ENCODE results near the gene COL5A3.

COL5A3 gene

DNA sequence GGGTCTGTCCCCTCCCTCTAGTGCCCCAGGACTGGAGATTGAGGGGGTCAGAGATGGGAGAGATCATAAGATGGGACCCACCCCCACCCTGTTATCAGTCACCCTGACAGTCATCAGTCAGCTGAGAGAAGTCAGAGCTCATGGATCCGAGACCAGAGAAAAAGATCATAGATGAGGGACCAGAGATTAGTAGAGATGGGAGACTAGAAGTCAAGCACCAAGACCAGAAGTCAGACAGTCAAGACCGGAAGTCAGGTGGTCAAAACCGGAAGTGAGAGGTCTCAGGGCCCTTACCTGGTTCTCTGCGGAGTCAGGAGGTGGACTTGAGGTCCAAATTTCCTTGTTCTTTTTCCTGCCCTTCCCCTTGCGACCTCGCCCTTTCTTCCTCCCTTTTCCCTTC is 7.0 kb downstream of the COL5A3 start:
- Histone ChIP-seq H3K27ac (ENCODE audit: low read length) (no peak overlapping the region), H3K4me3 (ENCODE audit: low read length) (no peak overlapping the region), H3K4me1 (ENCODE audit: control insufficient read depth, insufficient read depth, low read length) (no peaks in the 10 kb centered on the region), H3K27me3 (ENCODE audit: control insufficient read depth, insufficient read depth, low read length) (no peaks in the 10 kb centered on the region; the same call in 1 of the 2 replicates), H3K36me3 (ENCODE audit: control insufficient read depth, insufficient read depth, low read length) (no peaks in the 10 kb centered on the region), H3K9me3 (ENCODE audit: control insufficient read depth, insufficient read depth, low read length) (no peaks in the 10 kb centered on the region)
- DNase-seq (ENCODE audit: low read depth, low spot score), result no peak
- WGBS (ENCODE audit: insufficient coverage, insufficient read length), result no CpG with 5 or more reads among the region's 6 CpGs

DNA sequence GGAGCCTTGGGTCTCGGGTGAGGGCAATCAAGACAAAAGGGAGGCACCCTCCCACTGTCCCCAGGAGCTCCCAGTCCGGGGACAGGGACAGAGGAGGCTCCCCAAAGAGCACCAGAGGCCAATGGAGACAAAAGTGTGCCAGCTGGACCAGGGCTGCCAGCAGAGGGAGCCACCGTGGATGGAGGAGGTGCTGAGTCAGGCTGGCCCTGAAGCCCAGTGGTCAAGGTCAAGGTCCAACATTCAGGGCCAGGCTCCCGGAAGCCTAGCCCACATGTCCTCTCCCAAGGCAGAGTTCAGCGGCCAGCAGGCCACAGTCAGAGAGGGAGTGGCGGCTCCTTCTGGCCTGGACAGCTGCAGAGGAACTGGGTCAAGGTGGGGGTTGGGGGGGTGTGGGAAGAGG is 8.4 kb downstream of the COL5A3 start:
- WGBS (ENCODE audit: insufficient coverage, insufficient read length), result no CpG with 5 or more reads among the region's 6 CpGs
- no peak overlapping the region for H3K4me3 ChIP-seq (ENCODE audit: low read length)
- H3K27me3 ChIP-seq (ENCODE audit: control insufficient read depth, insufficient read depth, low read length), result no peaks in the 10 kb centered on the region; the same call in 1 of the 2 replicates
- no peaks in the 10 kb centered on the region for H3K4me1 ChIP-seq (ENCODE audit: control insufficient read depth, insufficient read depth, low read length)
- H3K27ac ChIP-seq (ENCODE audit: low read length), result no peak overlapping the region
- no peaks in the 10 kb centered on the region for H3K36me3 ChIP-seq (ENCODE audit: control insufficient read depth, insufficient read depth, low read length)
- DNase-seq (ENCODE audit: low read depth, low spot score), result peak; percentile 52
- H3K9me3 ChIP-seq (ENCODE audit: control insufficient read depth, insufficient read depth, low read length), result no peaks in the 10 kb centered on the region

DNA sequence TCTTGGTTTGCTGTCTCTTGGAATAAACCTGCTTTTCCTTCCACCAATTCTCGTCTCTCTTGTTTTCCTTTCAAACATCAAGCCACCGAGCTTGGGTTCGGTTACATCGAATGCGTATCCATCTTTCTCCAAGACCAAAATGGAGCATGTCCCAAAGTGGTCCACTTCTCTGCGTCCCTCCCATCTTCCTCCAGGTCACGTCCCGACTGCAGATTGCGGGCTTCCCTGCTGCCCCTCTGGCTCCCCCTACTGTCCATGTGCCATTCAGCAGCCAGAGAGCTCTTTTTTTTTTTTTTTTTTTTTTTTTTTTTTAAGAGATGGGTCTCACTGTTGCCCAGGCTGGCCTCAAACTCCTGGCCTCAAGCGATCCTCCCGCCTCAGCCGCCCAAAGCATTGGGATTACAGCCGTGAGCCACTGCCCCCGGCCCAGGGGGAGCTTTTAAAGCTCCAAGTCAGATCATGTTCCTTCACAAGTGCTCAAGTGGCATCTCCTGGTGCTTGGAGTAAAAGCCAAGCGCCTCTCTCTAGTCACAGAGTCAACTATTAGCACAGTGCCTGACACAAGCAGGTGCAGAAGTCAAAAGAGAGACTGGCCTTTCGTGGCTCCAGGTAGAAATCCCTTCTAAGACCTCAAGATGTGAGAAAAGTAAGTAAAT is 10.0 kb downstream of the COL5A3 start:
- Histone ChIP-seq H3K27ac (ENCODE audit: low read length) (no peak overlapping the region), H3K36me3 (ENCODE audit: control insufficient read depth, insufficient read depth, low read length) (no peaks in the 10 kb centered on the region), H3K27me3 (ENCODE audit: control insufficient read depth, insufficient read depth, low read length) (no peaks in the 10 kb centered on the region; the same call in 1 of the 2 replicates), H3K4me3 (ENCODE audit: low read length) (no peak overlapping the region), H3K9me3 (ENCODE audit: control insufficient read depth, insufficient read depth, low read length) (no peaks in the 10 kb centered on the region), H3K4me1 (ENCODE audit: control insufficient read depth, insufficient read depth, low read length) (no peaks in the 10 kb centered on the region)
- no CpG with 5 or more reads among the region's 16 CpGs for WGBS (ENCODE audit: insufficient coverage, insufficient read length)
- peak; percentile 80 for DNase-seq (ENCODE audit: low read depth, low spot score)

DNA sequence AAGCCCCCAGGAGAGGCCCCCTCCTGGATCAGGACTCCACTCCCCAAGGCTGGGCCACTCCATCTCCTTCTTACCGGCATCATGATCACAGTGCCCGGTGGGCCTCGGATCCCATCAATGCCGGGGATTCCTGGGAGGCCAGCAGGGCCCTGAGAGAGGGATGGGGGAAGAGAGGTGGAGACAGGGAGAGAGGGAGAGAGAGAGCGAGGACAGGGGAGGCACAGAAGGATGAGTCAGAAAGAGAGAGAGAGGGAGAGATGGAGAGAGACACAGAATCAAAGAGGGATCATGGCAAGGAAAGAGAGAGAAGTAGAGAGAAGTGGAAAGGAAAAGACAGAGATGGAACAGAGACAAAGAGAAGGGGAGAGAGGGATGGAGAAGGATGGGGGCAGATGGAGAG is 13.8 kb downstream of the COL5A3 start:
- no peak overlapping the region for H3K4me3 ChIP-seq (ENCODE audit: low read length)
- H3K9me3 ChIP-seq (ENCODE audit: control insufficient read depth, insufficient read depth, low read length), result no peaks in the 10 kb centered on the region
- no peak for DNase-seq (ENCODE audit: low read depth, low spot score)
- H3K27ac ChIP-seq (ENCODE audit: low read length), result no peak overlapping the region
- no CpG with 5 or more reads among the region's 5 CpGs for WGBS (ENCODE audit: insufficient coverage, insufficient read length)
- no peaks in the 10 kb centered on the region for H3K4me1 ChIP-seq (ENCODE audit: control insufficient read depth, insufficient read depth, low read length)
- H3K27me3 ChIP-seq (ENCODE audit: control insufficient read depth, insufficient read depth, low read length), result no peaks in the 10 kb centered on the region; the same call in 1 of the 2 replicates
- H3K36me3 ChIP-seq (ENCODE audit: control insufficient read depth, insufficient read depth, low read length), result no peaks in the 10 kb centered on the region

GRCh38 chr19:9995999-9996398 is 14.3 kb downstream of the COL5A3 start:
- Histone ChIP-seq H3K36me3 (ENCODE audit: control insufficient read depth, insufficient read depth, low read length) (no peaks in the 10 kb centered on the region), H3K4me1 (ENCODE audit: control insufficient read depth, insufficient read depth, low read length) (no peaks in the 10 kb centered on the region), H3K27me3 (ENCODE audit: control insufficient read depth, insufficient read depth, low read length) (no peaks in the 10 kb centered on the region; the same call in 1 of the 2 replicates), H3K27ac (ENCODE audit: low read length) (no peak overlapping the region), H3K9me3 (ENCODE audit: control insufficient read depth, insufficient read depth, low read length) (no peaks in the 10 kb centered on the region), H3K4me3 (ENCODE audit: low read length) (no peak overlapping the region)
- no peak for DNase-seq (ENCODE audit: low read depth, low spot score)
- WGBS (ENCODE audit: insufficient coverage, insufficient read length), result no CpG with 5 or more reads among the region's 7 CpGs

DNA sequence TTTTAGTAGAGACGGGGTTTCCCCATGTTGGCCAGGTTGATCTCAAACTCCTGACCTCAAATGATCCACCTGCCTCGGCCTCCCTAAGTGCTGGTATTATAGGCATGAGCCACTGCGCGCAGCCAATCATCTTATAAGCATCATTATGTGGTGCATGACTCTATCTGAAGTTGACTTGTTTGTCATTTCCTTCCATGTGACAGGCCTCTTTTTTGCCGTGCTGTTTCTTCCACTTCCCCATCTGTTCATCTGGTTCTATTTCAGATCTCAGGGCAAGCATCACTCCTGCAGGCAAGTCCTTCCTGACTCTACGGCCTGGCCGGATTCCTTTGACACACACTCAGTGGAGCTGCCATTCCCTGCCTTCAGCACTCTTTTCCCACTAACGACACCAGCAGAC is 15.2 kb downstream of the COL5A3 start:
- Histone ChIP-seq H3K9me3 (ENCODE audit: control insufficient read depth, insufficient read depth, low read length) (no peaks in the 10 kb centered on the region), H3K27ac (ENCODE audit: low read length) (no peak overlapping the region), H3K27me3 (ENCODE audit: control insufficient read depth, insufficient read depth, low read length) (no peaks in the 10 kb centered on the region; the same call in 1 of the 2 replicates), H3K4me3 (ENCODE audit: low read length) (no peak overlapping the region), H3K4me1 (ENCODE audit: control insufficient read depth, insufficient read depth, low read length) (no peaks in the 10 kb centered on the region), H3K36me3 (ENCODE audit: control insufficient read depth, insufficient read depth, low read length) (no peaks in the 10 kb centered on the region)
- DNase-seq (ENCODE audit: low read depth, low spot score), result no peak
- no CpG with 5 or more reads among the region's 8 CpGs for WGBS (ENCODE audit: insufficient coverage, insufficient read length)

GRCh38 chr19:9991425-9992191 is 18.7 kb downstream of the COL5A3 start:
- WGBS (ENCODE audit: insufficient coverage, insufficient read length), result no CpG with 5 or more reads among the region's 11 CpGs
- Histone ChIP-seq H3K36me3 (ENCODE audit: control insufficient read depth, insufficient read depth, low read length) (no peaks in the 10 kb centered on the region), H3K27me3 (ENCODE audit: control insufficient read depth, insufficient read depth, low read length) (no peaks in the 10 kb centered on the region), H3K4me3 (ENCODE audit: low read length) (no peak overlapping the region), H3K9me3 (ENCODE audit: control insufficient read depth, insufficient read depth, low read length) (no peaks in the 10 kb centered on the region), H3K4me1 (ENCODE audit: control insufficient read depth, insufficient read depth, low read length) (no peaks in the 10 kb centered on the region; the same call in 1 of the 2 replicates), H3K27ac (ENCODE audit: low read length) (no peak overlapping the region)
- no peak for DNase-seq (ENCODE audit: low read depth, low spot score)

DNA sequence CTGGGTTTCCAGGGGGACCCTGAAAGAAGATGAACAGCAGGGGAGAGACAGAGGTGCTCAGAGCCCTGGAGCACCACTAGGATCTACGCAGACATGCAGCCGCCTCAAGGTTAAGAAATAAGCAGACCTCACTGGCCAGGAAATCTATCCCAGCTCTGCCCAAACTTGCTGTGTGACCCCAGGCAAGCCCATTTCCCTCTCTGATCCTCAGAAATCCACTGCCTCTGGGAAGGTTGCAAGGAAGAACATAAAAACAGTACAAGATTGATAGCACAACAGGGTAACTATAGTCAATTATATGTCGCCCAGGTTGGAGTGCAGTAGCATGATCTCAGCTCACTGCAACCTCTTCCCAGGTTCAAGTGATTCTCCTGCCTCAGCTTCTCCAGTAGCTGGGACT is 20.8 kb downstream of the COL5A3 start:
- no peaks in the 10 kb centered on the region for H3K9me3 ChIP-seq (ENCODE audit: control insufficient read depth, insufficient read depth, low read length)
- H3K27me3 ChIP-seq (ENCODE audit: control insufficient read depth, insufficient read depth, low read length), result no peaks in the 10 kb centered on the region
- H3K4me3 ChIP-seq (ENCODE audit: low read length), result no peak overlapping the region
- no peaks in the 10 kb centered on the region; the same call in 1 of the 2 replicates for H3K4me1 ChIP-seq (ENCODE audit: control insufficient read depth, insufficient read depth, low read length)
- H3K36me3 ChIP-seq (ENCODE audit: control insufficient read depth, insufficient read depth, low read length), result no peaks in the 10 kb centered on the region
- no peak overlapping the region for H3K27ac ChIP-seq (ENCODE audit: low read length)
- DNase-seq (ENCODE audit: low read depth, low spot score), result no peak
- WGBS (ENCODE audit: insufficient coverage, insufficient read length), result no CpG with 5 or more reads among the region's 3 CpGs

GRCh38 chr19:9986787-9987281 is 23.5 kb downstream of the COL5A3 start:
- no peaks in the 10 kb centered on the region for H3K27me3 ChIP-seq (ENCODE audit: control insufficient read depth, insufficient read depth, low read length)
- no peaks in the 10 kb centered on the region; the same call in 1 of the 2 replicates for H3K4me1 ChIP-seq (ENCODE audit: control insufficient read depth, insufficient read depth, low read length)
- no peak overlapping the region for H3K27ac ChIP-seq (ENCODE audit: low read length)
- H3K4me3 ChIP-seq (ENCODE audit: low read length), result no peak overlapping the region
- no peaks in the 10 kb centered on the region for H3K36me3 ChIP-seq (ENCODE audit: control insufficient read depth, insufficient read depth, low read length)
- no peak for DNase-seq (ENCODE audit: low read depth, low spot score)
- no peaks in the 10 kb centered on the region for H3K9me3 ChIP-seq (ENCODE audit: control insufficient read depth, insufficient read depth, low read length)
- WGBS (ENCODE audit: insufficient coverage, insufficient read length), result no CpG with 5 or more reads among the region's 8 CpGs

- no CpG with 5 or more reads among the region's 8 CpGs for WGBS (ENCODE audit: insufficient coverage, insufficient read length)
- H3K27me3 ChIP-seq (ENCODE audit: control insufficient read depth, insufficient read depth, low read length), result no peaks in the 10 kb centered on the region
- no peak overlapping the region for H3K4me3 ChIP-seq (ENCODE audit: low read length)
- DNase-seq (ENCODE audit: low read depth, low spot score), result no peak
- H3K9me3 ChIP-seq (ENCODE audit: control insufficient read depth, insufficient read depth, low read length), result no peaks in the 10 kb centered on the region
- H3K36me3 ChIP-seq (ENCODE audit: control insufficient read depth, insufficient read depth, low read length), result no peaks in the 10 kb centered on the region
- H3K4me1 ChIP-seq (ENCODE audit: control insufficient read depth, insufficient read depth, low read length), result no peaks in the 10 kb centered on the region
- no peak overlapping the region for H3K27ac ChIP-seq (ENCODE audit: low read length)
Observed at GRCh38 chr19:9981406-9982260, 28.7 kb downstream of the COL5A3 start.
